GM10266 (cell line): ENCODE measurements around the gene URB1.

Experiments
- DNase-seq: peaks from one replicate; pipeline ENCODE4 v3.0.0; 2012; ENCODE audit errors: extremely low spot score
- CTCF ChIP-seq: IDR thresholded peaks from 2 replicates; pipeline ENCODE4 v1.5.1; 2012; ENCODE audit warnings: mild to moderate bottlenecking, low read depth; ENCODE audit not compliant: control insufficient read depth, insufficient read depth; ENCODE audit errors: missing control alignments

Gene URB1

GRCh38 chr21:32301596-32301995, 91.2 kb downstream of the URB1 start:
- no peak for TF ChIP-seq CTCF
- DNase-seq = no peak

- no peak for TF ChIP-seq CTCF
These were observed 92.6 kb downstream of the URB1 start for GRCh38 chr21:32300117-32300681.

DNA sequence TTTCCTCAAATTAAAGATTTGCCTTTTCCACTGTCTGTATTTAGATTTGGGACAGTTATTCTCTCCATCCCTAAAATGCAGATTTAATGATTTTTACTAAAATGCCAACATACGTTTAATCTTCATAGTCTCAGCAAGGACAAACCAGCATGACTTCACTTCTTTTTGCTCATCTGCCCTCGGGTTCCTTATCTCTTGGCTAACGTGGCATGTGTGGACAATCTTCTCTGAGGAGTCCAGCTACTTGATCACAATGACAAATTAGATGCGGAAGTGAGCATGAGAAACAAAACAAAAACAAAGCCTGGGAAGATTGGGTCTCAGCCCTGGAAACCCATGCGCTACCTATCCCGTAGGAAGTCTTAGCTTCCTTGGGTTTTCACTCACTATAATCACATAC, 93.1 kb downstream of the URB1 start:
- no peak for TF ChIP-seq CTCF
- DNase-seq = no peak

More at GRCh38 chr21:32300117-32300681, 92.6 kb downstream of the URB1 start:
- no peak for DNase-seq

GRCh38 chr21:32298658-32299081, 94.1 kb downstream of the URB1 start, which contains the start of gene MRAP:
Gene MRAP, plus strand, starts transcription at chr21:32298855. Its CDS starts 117 bp downstream, at chr21:32298972.
- DNase-seq = no peak
- TF ChIP-seq CTCF = no peak

DNA sequence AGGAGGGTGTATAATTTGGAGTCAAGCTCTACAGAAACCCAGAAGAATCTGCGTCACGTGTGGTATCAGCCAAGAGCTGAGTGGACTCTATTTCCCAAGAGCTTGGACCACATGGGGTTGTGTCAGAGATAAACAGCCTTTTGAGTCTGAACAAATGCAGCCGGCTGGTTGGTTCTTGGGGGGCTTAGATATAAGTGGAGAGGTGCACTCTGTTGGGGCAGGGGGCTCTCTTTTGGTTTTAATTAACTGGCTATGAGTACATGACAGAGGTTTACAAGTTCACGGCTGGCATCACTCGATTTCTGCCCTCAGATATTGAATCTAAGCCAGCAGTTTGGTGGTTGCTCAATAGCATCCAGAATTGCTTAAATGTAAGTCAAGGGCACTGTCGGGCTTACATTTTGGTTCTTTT, 94.7 kb downstream of the URB1 start:
- DNase-seq = no peak

DNA sequence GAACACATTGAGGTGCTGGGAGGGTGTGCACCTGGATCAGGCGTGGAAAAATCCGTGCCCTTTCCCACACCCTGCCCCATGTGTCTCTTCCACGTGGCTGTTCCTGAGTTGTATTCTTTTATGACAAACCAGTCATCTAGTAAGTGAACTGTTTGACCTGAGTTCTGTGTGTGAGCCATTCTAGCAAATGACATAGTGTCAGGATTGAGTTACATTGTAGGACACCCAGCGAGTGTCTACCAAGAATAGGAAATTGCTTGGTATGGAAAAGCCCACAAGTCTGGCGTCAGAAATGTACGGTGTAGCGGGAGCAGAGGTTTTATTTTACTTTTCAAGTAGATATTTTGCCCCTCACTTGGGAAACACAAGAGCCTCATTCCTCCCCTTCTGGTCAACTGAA, 95.4 kb downstream of the URB1 start:
- no peak for DNase-seq
- TF ChIP-seq CTCF = no peak

More for the DNA sequence above, 94.7 kb downstream of the URB1 start:
- TF ChIP-seq CTCF = no peak

DNA sequence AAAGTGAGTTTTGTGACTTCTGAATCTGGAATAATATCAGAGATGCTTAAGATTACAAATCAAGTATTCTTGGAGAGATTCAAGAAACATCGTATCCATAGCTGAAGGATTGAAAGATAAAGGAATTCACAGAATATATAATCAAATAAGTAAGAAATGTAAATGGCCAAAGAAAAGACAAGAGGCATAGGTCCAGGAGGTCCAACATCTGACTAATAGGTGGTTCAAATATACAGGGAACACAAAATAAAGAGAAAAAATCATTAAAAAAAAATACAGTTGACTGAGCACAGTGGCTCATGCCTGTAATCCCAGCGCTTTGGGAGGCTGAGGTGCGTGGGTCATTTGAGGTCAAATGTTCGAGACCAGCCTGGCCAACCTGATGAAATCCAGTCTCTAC, 107.3 kb downstream of the URB1 start:
- DNase-seq = no peak
- no peak for TF ChIP-seq CTCF
